Stimulated activated naive B cell treated with anti-CD40 and anti-IgM and Interleukin-4, amounts not matched to agents 10 μg/mL and 1 μg/mL and 100 μg/mL, for 72 hours (primary cell): Measurements from ENCODE around the gene DAP3.
"Not testable (repeated sequence)": the region's sequence is repeated elsewhere in the genome, so short reads cannot be mapped to it uniquely, and the experiment has no call there.

ENCODE experiments used
- ATAC-seq, 2 donors: fragments of 150-1000 bp; cut with Tn5 transposase; replicated peaks; 2 replicates each; pipeline ENCODE4 v1.10.0; 2021; ENCODE audit warnings: moderate library complexity in 1 of 2
- DNase-seq: peaks from one replicate; pipeline ENCODE4 v3.0.0; 2021
- H3K27ac Mint-ChIP-seq: one replicate; pipeline ENCODE4 v1.8.0; 2022; ENCODE audit warnings: mild to moderate bottlenecking, mixed read lengths
- H3K27me3 Mint-ChIP-seq, 2 donors: one replicate each; pipeline ENCODE4 v1.8.0; 2022; ENCODE audit warnings: mixed read lengths in 2 of 2
- H3K36me3 Mint-ChIP-seq, 2 donors: one replicate each; pipeline ENCODE4 v1.8.0; 2022; ENCODE audit warnings: mixed read lengths in 2 of 2, mild to moderate bottlenecking in 1 of 2
- H3K4me1 Mint-ChIP-seq, 2 donors: one replicate each; pipeline ENCODE4 v1.8.0; 2022; ENCODE audit warnings: mixed read lengths in 2 of 2, mild to moderate bottlenecking in 1 of 2
- H3K4me3 Mint-ChIP-seq, 2 donors: one replicate each; pipeline ENCODE4 v1.8.0; 2022; ENCODE audit warnings: mild to moderate bottlenecking in 2 of 2, mixed read lengths in 2 of 2, moderate library complexity in 1 of 2
- H3K9me3 Mint-ChIP-seq, 2 donors: one replicate each; pipeline ENCODE4 v1.8.0; 2022; ENCODE audit warnings: mixed read lengths in 2 of 2, mild to moderate bottlenecking in 1 of 2

DAP3 gene

DNA sequence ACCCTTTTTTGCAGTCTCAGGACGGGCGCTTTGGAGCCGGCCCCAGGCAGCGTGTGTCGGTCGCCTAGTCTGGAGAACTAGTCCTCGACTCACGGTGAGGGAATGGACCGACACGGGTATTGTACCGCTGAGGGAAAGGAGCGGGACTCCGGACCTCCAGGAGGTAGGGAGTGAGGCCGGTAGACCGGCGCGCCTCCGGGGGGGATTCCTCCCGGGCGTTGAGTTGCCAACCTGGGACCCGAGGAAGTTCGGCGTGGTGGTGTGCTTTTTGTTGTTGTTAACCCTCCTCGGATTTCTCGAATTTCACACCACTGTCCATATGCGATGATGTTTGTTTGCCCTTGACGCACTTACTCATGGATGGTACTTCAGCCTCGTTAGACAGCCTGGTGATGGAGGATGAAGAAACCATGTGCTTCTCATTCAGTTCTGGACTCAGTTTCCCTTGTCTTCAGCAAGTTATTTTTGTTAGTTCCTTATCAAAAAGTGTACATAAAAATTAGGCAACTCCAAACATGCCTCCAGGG lies at the start of gene DAP3:
Gene DAP3 (plus strand): TSS at position 11 of the 527 bp plus-strand sequence. CDS start 20,689 bp downstream, outside the sequence.
- H3K27me3 Mint-ChIP-seq, H3K9me3 Mint-ChIP-seq, DNase-seq: not testable (repeated sequence)
- peak in 1 of 2 donors; percentile 80 for ATAC-seq
- Mint-ChIP-seq H3K36me3 (peaks cover 34 to 37% of the 10 kb centered on the region in 2 donors), H3K27ac (peak within 1 kb of the TSS; percentile 98), H3K4me1 (peaks cover 25 to 63% of the 10 kb centered on the region in 2 donors), H3K4me3 (peak within 1 kb of the TSS; percentile 96 to 99)

DNA sequence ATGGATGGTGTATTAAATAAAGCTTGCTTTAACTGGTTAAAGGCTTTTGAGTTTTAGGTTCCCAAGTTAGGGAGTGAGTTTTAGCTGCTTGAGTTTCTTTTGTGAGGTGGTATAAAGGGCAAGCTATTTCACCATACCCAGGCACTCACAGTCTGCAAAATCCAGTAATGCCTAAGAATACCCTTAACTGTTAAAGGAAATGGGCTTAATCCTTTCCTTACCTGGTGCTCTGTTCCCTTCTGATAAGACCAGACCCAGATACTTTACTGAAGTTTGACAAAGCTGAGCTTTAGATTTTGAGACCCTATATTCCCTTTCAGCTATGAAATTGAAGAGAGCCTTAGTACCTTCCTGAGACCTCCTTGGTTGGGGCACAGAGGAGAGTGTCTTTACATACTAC lies 48.5 kb upstream of the DAP3 start:
- no peak overlapping the region for H3K27ac Mint-ChIP-seq
- DNase-seq (no peak), ATAC-seq (no peak)
- H3K36me3 Mint-ChIP-seq = peaks cover 13% of the 10 kb centered on the region in 2 donors
- peaks cover 9 to 12% of the 10 kb centered on the region in 2 donors for H3K9me3 Mint-ChIP-seq
- H3K4me3 Mint-ChIP-seq = no peak overlapping the region
- H3K4me1 Mint-ChIP-seq = peaks cover 8 to 23% of the 10 kb centered on the region in 2 donors
- H3K27me3 Mint-ChIP-seq = no peaks in the 10 kb centered on the region

- H3K27ac Mint-ChIP-seq, H3K4me3 Mint-ChIP-seq, DNase-seq, H3K27me3 Mint-ChIP-seq, ATAC-seq: not testable (repeated sequence)
- Mint-ChIP-seq H3K36me3 (peaks cover 11 to 13% of the 10 kb centered on the region in 2 donors), H3K9me3 (peaks cover 9 to 12% of the 10 kb centered on the region in 2 donors), H3K4me1 (peaks cover 0 to 10% of the 10 kb centered on the region in 2 donors)
Measured at GRCh38 chr1:155642559-155643180, 46.2 kb upstream of the DAP3 start.

GRCh38 chr1:155643230-155643629 lies 45.7 kb upstream of the DAP3 start:
- H3K4me1 Mint-ChIP-seq = peaks cover 0 to 10% of the 10 kb centered on the region in 2 donors
- ATAC-seq (no peak), DNase-seq (no peak)
- H3K36me3 Mint-ChIP-seq = peaks cover 11 to 13% of the 10 kb centered on the region in 2 donors
- H3K27me3 Mint-ChIP-seq = peaks cover 0 to 4% of the 10 kb centered on the region in 2 donors
- peaks cover 9 to 12% of the 10 kb centered on the region in 2 donors for H3K9me3 Mint-ChIP-seq
- no peak overlapping the region for H3K27ac Mint-ChIP-seq
- no peak overlapping the region for H3K4me3 Mint-ChIP-seq

DNA sequence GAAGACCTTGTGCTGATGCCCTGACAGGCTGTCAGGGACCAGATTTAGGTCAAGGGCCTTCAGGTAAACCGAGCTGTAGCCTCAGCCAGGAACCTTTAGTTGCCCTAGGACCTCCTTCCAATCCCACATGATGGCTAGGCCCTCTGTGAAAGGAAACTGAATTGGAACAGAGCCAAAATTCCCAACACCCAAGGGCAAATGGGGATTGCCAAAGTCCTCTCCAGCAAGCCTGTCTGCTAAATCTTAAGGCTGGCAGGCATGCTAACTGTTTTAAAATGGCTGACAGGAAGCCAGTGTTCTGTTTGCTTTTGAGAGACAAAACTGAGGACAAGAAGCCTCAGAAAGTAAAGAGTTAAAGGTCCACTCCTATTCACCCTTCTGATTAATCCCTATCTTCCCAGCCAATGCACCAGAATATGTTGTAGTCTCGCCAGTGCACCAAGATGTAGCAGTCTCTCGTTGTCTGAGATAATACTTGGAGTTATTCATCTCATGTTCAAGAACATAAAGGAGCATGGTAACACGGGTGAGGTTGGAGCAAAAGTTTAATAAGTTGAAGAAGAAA lies 43.8 kb upstream of the DAP3 start:
- DNase-seq (no peak), ATAC-seq (no peak)
- H3K4me1 Mint-ChIP-seq = peaks cover 10 to 24% of the 10 kb centered on the region in 2 donors
- no peak overlapping the region for H3K4me3 Mint-ChIP-seq
- H3K27ac Mint-ChIP-seq = no peak overlapping the region
- H3K27me3 Mint-ChIP-seq = peaks cover 0 to 4% of the 10 kb centered on the region in 2 donors
- H3K36me3 Mint-ChIP-seq = peaks cover 13% of the 10 kb centered on the region in 2 donors
- peaks cover 11 to 13% of the 10 kb centered on the region in 2 donors for H3K9me3 Mint-ChIP-seq

GRCh38 chr1:155645648-155646047 lies 43.2 kb upstream of the DAP3 start:
- Mint-ChIP-seq H3K4me3 (no peak overlapping the region), H3K27me3 (peaks cover 0 to 4% of the 10 kb centered on the region in 2 donors), H3K9me3 (peaks cover 12 to 13% of the 10 kb centered on the region in 2 donors), H3K27ac (no peak overlapping the region), H3K36me3 (peaks cover 13% of the 10 kb centered on the region in 2 donors), H3K4me1 (peaks cover 10 to 26% of the 10 kb centered on the region in 2 donors)
- no peak for DNase-seq
- no peak for ATAC-seq

GRCh38 chr1:155646307-155646706 lies 42.6 kb upstream of the DAP3 start:
- Mint-ChIP-seq H3K27ac (peak overlapping the region; percentile 38), H3K27me3 (peaks cover 0 to 4% of the 10 kb centered on the region in 2 donors), H3K4me1 (peaks cover 10 to 27% of the 10 kb centered on the region in 2 donors), H3K4me3 (no peak overlapping the region), H3K36me3 (peaks cover 13% of the 10 kb centered on the region in 2 donors), H3K9me3 (peaks cover 12 to 13% of the 10 kb centered on the region in 2 donors)
- ATAC-seq (no peak), DNase-seq (no peak)

DNA sequence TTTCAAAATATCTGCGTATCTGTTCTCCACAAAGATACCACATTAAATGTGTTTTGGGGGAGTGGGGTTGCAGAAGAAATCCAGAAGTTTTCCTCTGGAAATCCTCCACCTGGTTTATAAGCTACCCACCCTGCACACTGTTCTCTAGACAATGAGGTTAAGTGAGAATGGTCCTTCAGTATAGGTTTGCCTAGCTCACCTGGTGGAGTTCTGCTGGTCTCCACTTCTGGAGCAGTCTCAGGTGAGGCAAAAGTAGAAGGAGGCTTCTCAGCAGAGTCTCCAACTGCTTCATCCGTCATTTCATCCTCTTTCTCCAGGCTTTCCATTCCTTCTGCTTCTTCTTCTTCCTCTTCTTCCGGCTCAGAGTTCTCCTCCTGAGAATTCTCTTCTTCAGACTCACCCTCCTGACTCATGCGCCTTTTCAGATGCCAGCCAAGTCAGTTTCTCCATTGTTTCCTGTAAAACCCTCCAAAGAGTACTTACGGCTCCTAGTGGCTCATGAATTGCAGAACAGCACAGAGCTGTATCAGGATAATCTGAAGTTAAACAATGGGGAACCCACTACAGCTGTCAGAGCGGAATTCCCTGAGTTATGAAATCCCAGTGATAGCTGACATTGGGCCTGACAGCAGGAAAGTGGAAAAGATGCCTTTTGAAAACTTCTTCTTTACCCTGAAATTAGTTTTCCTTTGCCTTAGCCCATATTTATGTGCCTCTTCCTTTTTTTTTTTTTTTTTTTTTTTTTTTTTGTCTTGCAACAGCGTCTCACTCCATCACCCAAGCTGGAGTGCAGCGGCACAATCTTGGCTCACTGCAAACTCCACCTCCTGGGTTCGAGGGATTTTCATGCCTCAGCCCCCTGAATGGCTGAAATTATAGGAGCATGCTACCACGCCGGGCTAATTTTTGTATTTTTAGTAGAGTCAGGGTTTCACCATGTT lies 40.4 kb upstream of the DAP3 start:
- Mint-ChIP-seq H3K27me3 (peaks cover 0 to 4% of the 10 kb centered on the region in 2 donors), H3K4me3 (no peak overlapping the region), H3K9me3 (peaks cover 3% of the 10 kb centered on the region in 2 donors), H3K4me1 (peaks cover 17 to 37% of the 10 kb centered on the region in 2 donors), H3K36me3 (peaks cover under 1 to 3% of the 10 kb centered on the region in 2 donors), H3K27ac (no peak overlapping the region)
- ATAC-seq (peak in 1 of 2 donors; percentile 51), DNase-seq (no peak)

DNA sequence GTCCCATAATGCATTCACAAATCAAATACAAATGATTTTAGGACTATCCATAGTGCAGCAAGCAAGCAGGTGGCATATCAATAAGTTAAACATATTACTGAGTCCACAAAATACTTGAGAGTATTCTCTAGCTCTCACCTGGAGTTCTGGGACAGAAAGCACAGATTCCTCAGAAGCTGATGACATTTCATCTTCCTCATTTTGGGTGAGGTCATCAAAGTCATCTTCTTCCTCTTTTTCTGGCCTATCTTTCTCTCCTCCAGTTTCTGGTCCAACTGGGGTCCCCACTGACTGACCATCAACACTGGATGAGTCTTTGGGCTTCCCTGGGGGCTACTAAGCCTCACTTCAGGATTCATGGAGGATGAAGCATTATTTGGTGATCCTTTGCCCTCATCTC lies 39.2 kb upstream of the DAP3 start:
- Mint-ChIP-seq H3K4me1 (peaks cover 17 to 37% of the 10 kb centered on the region in 2 donors), H3K27me3 (peaks cover 0 to 4% of the 10 kb centered on the region in 2 donors), H3K4me3 (no peak overlapping the region), H3K9me3 (peaks cover 2 to 3% of the 10 kb centered on the region in 2 donors), H3K36me3 (peaks cover 0 to 3% of the 10 kb centered on the region in 2 donors), H3K27ac (peak overlapping the region; percentile 9)
- DNase-seq (no peak), ATAC-seq (peak; percentile 64 to 69)

DNA sequence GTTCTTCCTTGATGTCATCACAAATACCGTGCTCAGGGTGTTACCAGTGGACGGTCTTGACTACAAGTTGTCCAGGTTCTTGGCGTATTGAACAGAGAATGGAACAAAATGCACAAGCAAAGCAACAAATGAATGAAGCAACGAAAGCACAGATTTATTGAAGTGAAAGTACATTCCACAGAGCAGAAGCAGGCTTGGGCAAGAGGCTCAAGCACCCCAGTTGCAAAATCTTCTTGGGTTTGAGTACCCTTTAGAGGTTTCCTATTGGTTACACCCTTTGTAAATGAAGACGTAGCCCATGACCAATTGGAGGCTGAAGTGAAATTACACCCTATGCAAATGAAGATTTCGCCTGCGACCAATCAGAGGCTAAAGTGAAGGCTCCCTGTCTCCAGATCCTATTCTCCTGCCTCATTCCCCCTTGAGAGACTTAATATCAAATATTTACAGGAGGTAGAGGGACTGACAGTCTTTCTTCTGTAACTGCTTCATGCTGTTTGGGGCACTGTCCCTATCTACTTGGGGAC lies 38.6 kb upstream of the DAP3 start:
- Mint-ChIP-seq H3K36me3 (peaks cover 0 to 3% of the 10 kb centered on the region in 2 donors), H3K4me3 (no peak overlapping the region)
- no peak for DNase-seq

GRCh38 chr1:155651861-155652661 lies 36.8 kb upstream of the DAP3 start:
- peaks cover 17 to 28% of the 10 kb centered on the region in 2 donors for H3K4me1 Mint-ChIP-seq
- peaks cover 0 to 4% of the 10 kb centered on the region in 2 donors for H3K36me3 Mint-ChIP-seq
- DNase-seq (no peak), ATAC-seq (peak; percentile 47 to 58)
- H3K27me3 Mint-ChIP-seq = no peaks in the 10 kb centered on the region
- H3K9me3 Mint-ChIP-seq = peaks cover 2 to 3% of the 10 kb centered on the region in 2 donors
- H3K4me3 Mint-ChIP-seq = no peak overlapping the region
- H3K27ac Mint-ChIP-seq = peak overlapping the region; percentile 31

More for the DNA sequence above, 38.6 kb upstream of the DAP3 start:
- H3K9me3 Mint-ChIP-seq = peaks cover 2 to 3% of the 10 kb centered on the region in 2 donors
- H3K27ac Mint-ChIP-seq = peak overlapping the region; percentile 9
- H3K4me1 Mint-ChIP-seq = peaks cover 17 to 37% of the 10 kb centered on the region in 2 donors
- H3K27me3 Mint-ChIP-seq = peaks cover 0 to 4% of the 10 kb centered on the region in 2 donors
- ATAC-seq = no peak

DNA sequence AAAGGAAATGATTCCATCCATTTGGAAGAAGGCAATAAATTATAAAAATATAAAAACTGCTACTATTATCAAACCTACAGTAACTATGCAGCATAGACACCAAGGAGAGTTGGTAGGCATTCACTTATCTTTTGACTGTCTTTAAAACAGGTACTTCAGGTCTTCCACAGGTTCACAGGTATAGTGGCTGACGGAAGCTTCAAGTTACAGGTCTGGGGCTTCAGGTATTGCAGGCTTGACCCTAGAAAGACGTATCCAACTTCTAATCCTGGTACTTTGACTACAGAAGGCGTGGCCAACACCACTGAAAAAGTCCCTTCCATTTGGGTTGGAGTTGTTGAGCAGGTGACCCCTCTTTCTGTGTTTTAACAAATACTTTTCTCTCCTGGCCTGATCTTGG lies 35.9 kb upstream of the DAP3 start:
- H3K9me3 Mint-ChIP-seq = peaks cover 2 to 3% of the 10 kb centered on the region in 2 donors
- ATAC-seq = no peak
- H3K27me3 Mint-ChIP-seq = no peaks in the 10 kb centered on the region
- H3K27ac Mint-ChIP-seq = no peak overlapping the region
- peaks cover 17 to 28% of the 10 kb centered on the region in 2 donors for H3K4me1 Mint-ChIP-seq
- no peak for DNase-seq
- H3K4me3 Mint-ChIP-seq = no peak overlapping the region
- peaks cover 5 to 11% of the 10 kb centered on the region in 2 donors for H3K36me3 Mint-ChIP-seq

- Mint-ChIP-seq H3K9me3 (no peaks in the 10 kb centered on the region), H3K4me3 (no peak overlapping the region), H3K27me3 (no peaks in the 10 kb centered on the region), H3K36me3 (peaks cover 36 to 49% of the 10 kb centered on the region in 2 donors), H3K4me1 (no peaks in the 10 kb centered on the region), H3K27ac (no peak overlapping the region)
- ATAC-seq (no peak), DNase-seq (no peak)
Measured at GRCh38 chr1:155657463-155657862, 31.4 kb upstream of the DAP3 start.
